ENCODE data around the gene SFRP5.

The SFRP5 gene

GRCh38 chr10:97811958-97812357 lies 40.2 kb upstream of the SFRP5 start:
- no peak for TF ChIP-seq POLR2AphosphoS5 (IDR thresholded peaks at IDR 0.05; ENCODE audit: low read depth)
- no peak for TF ChIP-seq SPI1 (IDR thresholded peaks at IDR 0.05; ENCODE audit: borderline replicate concordance, low read depth)
- no peak for TF ChIP-seq GABPA (IDR thresholded peaks at IDR 0.05; ENCODE audit: low read depth)
- TF ChIP-seq, protein P1, sequence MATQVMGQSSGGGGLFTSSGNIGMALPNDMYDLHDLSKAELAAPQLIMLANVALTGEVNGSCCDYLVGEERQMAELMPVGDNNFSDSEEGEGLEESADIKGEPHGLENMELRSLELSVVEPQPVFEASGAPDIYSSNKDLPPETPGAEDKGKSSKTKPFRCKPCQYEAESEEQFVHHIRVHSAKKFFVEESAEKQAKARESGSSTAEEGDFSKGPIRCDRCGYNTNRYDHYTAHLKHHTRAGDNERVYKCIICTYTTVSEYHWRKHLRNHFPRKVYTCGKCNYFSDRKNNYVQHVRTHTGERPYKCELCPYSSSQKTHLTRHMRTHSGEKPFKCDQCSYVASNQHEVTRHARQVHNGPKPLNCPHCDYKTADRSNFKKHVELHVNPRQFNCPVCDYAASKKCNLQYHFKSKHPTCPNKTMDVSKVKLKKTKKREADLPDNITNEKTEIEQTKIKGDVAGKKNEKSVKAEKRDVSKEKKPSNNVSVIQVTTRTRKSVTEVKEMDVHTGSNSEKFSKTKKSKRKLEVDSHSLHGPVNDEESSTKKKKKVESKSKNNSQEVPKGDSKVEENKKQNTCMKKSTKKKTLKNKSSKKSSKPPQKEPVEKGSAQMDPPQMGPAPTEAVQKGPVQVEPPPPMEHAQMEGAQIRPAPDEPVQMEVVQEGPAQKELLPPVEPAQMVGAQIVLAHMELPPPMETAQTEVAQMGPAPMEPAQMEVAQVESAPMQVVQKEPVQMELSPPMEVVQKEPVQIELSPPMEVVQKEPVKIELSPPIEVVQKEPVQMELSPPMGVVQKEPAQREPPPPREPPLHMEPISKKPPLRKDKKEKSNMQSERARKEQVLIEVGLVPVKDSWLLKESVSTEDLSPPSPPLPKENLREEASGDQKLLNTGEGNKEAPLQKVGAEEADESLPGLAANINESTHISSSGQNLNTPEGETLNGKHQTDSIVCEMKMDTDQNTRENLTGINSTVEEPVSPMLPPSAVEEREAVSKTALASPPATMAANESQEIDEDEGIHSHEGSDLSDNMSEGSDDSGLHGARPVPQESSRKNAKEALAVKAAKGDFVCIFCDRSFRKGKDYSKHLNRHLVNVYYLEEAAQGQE (IDR thresholded peaks at IDR 0.05; ENCODE audit: insufficient replicate concordance, low read depth): no peak
- TF ChIP-seq, protein P2, sequence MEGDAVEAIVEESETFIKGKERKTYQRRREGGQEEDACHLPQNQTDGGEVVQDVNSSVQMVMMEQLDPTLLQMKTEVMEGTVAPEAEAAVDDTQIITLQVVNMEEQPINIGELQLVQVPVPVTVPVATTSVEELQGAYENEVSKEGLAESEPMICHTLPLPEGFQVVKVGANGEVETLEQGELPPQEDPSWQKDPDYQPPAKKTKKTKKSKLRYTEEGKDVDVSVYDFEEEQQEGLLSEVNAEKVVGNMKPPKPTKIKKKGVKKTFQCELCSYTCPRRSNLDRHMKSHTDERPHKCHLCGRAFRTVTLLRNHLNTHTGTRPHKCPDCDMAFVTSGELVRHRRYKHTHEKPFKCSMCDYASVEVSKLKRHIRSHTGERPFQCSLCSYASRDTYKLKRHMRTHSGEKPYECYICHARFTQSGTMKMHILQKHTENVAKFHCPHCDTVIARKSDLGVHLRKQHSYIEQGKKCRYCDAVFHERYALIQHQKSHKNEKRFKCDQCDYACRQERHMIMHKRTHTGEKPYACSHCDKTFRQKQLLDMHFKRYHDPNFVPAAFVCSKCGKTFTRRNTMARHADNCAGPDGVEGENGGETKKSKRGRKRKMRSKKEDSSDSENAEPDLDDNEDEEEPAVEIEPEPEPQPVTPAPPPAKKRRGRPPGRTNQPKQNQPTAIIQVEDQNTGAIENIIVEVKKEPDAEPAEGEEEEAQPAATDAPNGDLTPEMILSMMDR (IDR thresholded peaks at IDR 0.05; ENCODE audit: insufficient read depth, low read length): no peak
- no peak overlapping the region for H3K4me3 ChIP-seq (replicated peaks; ENCODE audit: insufficient read depth, low read length)
- no peak overlapping the region for H3K27ac ChIP-seq (replicated peaks)
- no peak for DNase-seq (ENCODE audit: low read depth in 1 of 2, low spot score in 1 of 2)
- peaks cover 5% of the 10 kb centered on the region for H3K27me3 ChIP-seq (ENCODE audit: insufficient read depth, poor library complexity, severe bottlenecking)

- TF ChIP-seq POLR2AphosphoS5 (IDR thresholded peaks at IDR 0.05; ENCODE audit: low read depth) (no peak), GABPA (IDR thresholded peaks at IDR 0.05; ENCODE audit: low read depth) (no peak), SPI1 (IDR thresholded peaks at IDR 0.05; ENCODE audit: borderline replicate concordance, low read depth) (no peak)
- TF ChIP-seq, protein P1 (IDR thresholded peaks at IDR 0.05; ENCODE audit: insufficient replicate concordance, low read depth): no peak
- TF ChIP-seq, protein P2 (IDR thresholded peaks at IDR 0.05; ENCODE audit: insufficient read depth, low read length): no peak
- DNase-seq (ENCODE audit: low read depth in 1 of 2, low spot score in 1 of 2): no peak
- no peak overlapping the region for H3K27ac ChIP-seq (replicated peaks)
- H3K4me3 ChIP-seq (replicated peaks; ENCODE audit: insufficient read depth, low read length): no peak overlapping the region
- H3K27me3 ChIP-seq (ENCODE audit: insufficient read depth, poor library complexity, severe bottlenecking): peaks cover 5% of the 10 kb centered on the region
Observed at GRCh38 chr10:97810446-97810845, 38.6 kb upstream of the SFRP5 start.

GRCh38 chr10:97805949-97806348 lies 34.1 kb upstream of the SFRP5 start:
- DNase-seq (ENCODE audit: low read depth in 1 of 2, low spot score in 1 of 2): no peak
- H3K27me3 ChIP-seq (ENCODE audit: insufficient read depth, poor library complexity, severe bottlenecking): peaks cover 2% of the 10 kb centered on the region
- TF ChIP-seq POLR2AphosphoS5 (IDR thresholded peaks at IDR 0.05; ENCODE audit: low read depth): no peak
- no peak for TF ChIP-seq SPI1 (IDR thresholded peaks at IDR 0.05; ENCODE audit: borderline replicate concordance, low read depth)
- TF ChIP-seq, protein P1 (IDR thresholded peaks at IDR 0.05; ENCODE audit: insufficient replicate concordance, low read depth): no peak
- no peak for TF ChIP-seq GABPA (IDR thresholded peaks at IDR 0.05; ENCODE audit: low read depth)
- TF ChIP-seq, protein P2 (IDR thresholded peaks at IDR 0.05; ENCODE audit: insufficient read depth, low read length): no peak
- no peak overlapping the region for H3K27ac ChIP-seq (replicated peaks)
- H3K4me3 ChIP-seq (replicated peaks; ENCODE audit: insufficient read depth, low read length): no peak overlapping the region

All from HL-60 (cell line).